Fibroblast of villous mesenchyme (primary cell): ENCODE results near the gene FLAD1. TPM values are rescaled to one million over a fixed set of nuclear protein-coding genes. Genes with fewer than 3 reads are reported as not detected.

ENCODE experiments used
- DNase-seq: peaks from one replicate; pipeline ENCODE4 v3.0.0-alpha.2; 2010; ENCODE audit warnings: low read depth
- H3K4me3 ChIP-seq: 2 replicates; pipeline ENCODE4 v1.5.1; 2011; ENCODE audit warnings: low read depth, mild to moderate bottlenecking, low read length
- small RNA-seq: library from RNA; depleted of rRNA; stranded (forward); fragments of <200 nt; gene quantifications from one replicate; pipeline ENCODE3, GENCODE V24; 2012
- total RNA-seq: library from RNA; depleted of rRNA; stranded (reverse); fragments of >200 nt; gene quantifications from 2 replicates; pipeline ENCODE4 v1.2.3, GENCODE V29; 2012
- TF ChIP-seq, protein P1 (sequence below): IDR thresholded peaks from 2 replicates; pipeline ENCODE4 v1.5.1; 2012; ENCODE audit warnings: low read depth, mild to moderate bottlenecking, low read length; ENCODE audit not compliant: insufficient read depth

FLAD1 gene
- total RNA-seq, 1 donor, result 22.9 TPM

DNA sequence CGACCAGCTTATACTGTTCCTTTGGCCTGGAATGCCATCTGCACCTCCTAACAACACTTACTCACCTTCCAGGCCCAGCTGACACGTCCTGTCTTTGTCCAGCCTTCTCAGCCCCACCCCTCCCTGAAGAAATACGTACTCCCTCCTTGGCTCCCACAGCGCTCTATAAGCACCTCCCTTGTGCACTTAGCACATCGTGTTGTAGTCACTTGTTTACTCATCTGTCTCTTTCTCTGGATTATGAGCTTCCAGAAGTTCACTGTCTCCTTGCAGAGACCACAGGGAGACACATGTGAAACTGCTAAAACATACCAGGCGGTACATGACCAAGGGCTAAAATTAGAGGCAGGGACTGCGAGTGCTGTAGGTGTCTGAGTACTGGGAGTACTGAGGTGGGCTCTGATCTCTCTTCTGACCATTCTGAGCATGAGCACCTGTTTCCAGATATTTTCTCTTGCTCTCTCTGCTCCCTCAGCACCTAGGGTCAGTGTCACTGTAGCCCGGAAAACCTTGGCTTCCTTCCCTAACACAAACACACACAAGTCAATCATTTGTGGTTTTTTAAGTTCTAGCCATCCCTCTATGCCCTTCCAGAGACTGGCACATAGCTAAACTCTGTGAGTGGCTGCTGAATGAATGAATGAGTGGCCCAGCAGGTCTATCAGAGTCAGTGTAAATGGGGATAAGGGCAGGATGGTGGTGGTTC is 55.6 kb downstream of the FLAD1 start:
- peak; percentile 61 for DNase-seq
- H3K4me3 ChIP-seq, result no peak overlapping the region
- TF ChIP-seq, protein P1, sequence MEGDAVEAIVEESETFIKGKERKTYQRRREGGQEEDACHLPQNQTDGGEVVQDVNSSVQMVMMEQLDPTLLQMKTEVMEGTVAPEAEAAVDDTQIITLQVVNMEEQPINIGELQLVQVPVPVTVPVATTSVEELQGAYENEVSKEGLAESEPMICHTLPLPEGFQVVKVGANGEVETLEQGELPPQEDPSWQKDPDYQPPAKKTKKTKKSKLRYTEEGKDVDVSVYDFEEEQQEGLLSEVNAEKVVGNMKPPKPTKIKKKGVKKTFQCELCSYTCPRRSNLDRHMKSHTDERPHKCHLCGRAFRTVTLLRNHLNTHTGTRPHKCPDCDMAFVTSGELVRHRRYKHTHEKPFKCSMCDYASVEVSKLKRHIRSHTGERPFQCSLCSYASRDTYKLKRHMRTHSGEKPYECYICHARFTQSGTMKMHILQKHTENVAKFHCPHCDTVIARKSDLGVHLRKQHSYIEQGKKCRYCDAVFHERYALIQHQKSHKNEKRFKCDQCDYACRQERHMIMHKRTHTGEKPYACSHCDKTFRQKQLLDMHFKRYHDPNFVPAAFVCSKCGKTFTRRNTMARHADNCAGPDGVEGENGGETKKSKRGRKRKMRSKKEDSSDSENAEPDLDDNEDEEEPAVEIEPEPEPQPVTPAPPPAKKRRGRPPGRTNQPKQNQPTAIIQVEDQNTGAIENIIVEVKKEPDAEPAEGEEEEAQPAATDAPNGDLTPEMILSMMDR, result no peak

DNA sequence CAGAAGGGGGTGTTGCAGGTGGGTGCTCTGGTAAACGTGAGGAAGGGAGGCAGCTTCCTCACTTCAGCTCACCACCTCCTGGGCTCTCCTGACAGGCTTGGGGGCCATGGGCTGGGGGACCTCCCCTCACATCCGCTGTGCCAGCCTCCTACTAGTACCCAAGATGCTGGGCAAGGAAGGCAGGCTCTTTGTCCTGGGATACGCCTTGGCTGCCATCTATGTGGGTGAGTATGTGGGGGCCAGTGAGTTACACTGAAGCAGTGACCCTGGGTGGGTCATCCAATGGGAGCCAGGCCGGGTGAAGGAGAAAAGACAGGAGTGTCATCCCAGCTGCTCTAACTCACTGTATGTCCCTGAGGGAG is 56.1 kb downstream of the FLAD1 start:
- no peak overlapping the region for H3K4me3 ChIP-seq
- no peak for DNase-seq
- TF ChIP-seq, protein P1, result no peak

GRCh38 chr1:155040358-155041093 is 57.4 kb downstream of the FLAD1 start:
- H3K4me3 ChIP-seq, result no peak overlapping the region
- DNase-seq, result no peak
- TF ChIP-seq, protein P1, result no peak

Small RNA genes within 50 kb of the gene (small RNA-seq; reads per million reads assigned to genes)
- not detected for gene MIR4258
- gene RF00017, result not detected

Other genes starting within 250 kb of the FLAD1 start
- not detected in 2 replicates for gene KCNN3, start 113.1 kb upstream of the FLAD1 start, total RNA-seq
- 6.4 and 8.2 TPM in 2 replicates for gene PMVK, start 46.6 kb upstream of the FLAD1 start, total RNA-seq
- 52.2 and 54.1 TPM in 2 replicates for gene PBXIP1, start 27.2 kb upstream of the FLAD1 start, total RNA-seq
- 26.7 and 28.9 TPM in 2 replicates for gene PYGO2, start 21.6 kb upstream of the FLAD1 start, total RNA-seq
- 255 and 330 TPM in 2 replicates for gene SHC1, start 12.6 kb upstream of the FLAD1 start, total RNA-seq
- 57.7 and 68.2 TPM in 2 replicates for gene CKS1B, start 8.7 kb upstream of the FLAD1 start, total RNA-seq
- 0.32 and 0.43 TPM in 2 replicates for gene LENEP, start 10.2 kb downstream of the FLAD1 start, total RNA-seq
- 15.5 and 15.8 TPM in 2 replicates for gene ZBTB7B, start 19.5 kb downstream of the FLAD1 start, total RNA-seq
- gene DCST2, start 50.4 kb downstream of the FLAD1 start, total RNA-seq, result not detected in 2 replicates
- gene DCST1, start 50.5 kb downstream of the FLAD1 start, total RNA-seq, result not detected in 2 replicates
- gene ADAM15, start 68.0 kb downstream of the FLAD1 start, total RNA-seq, result 41.2 and 49.2 TPM in 2 replicates
- gene EFNA4, start 80.4 kb downstream of the FLAD1 start, total RNA-seq, result 2.6 and 3.9 TPM in 2 replicates
- 0.32 and 0.43 TPM in 2 replicates for gene EFNA3, start 95.5 kb downstream of the FLAD1 start, total RNA-seq
- not detected in 2 replicates for gene EFNA1, start 144.5 kb downstream of the FLAD1 start, total RNA-seq
- 52.5 and 58.7 TPM in 2 replicates for gene SLC50A1, start 152.5 kb downstream of the FLAD1 start, total RNA-seq
- gene DPM3, start 157.2 kb downstream of the FLAD1 start, total RNA-seq, result 23.7 and 47.0 TPM in 2 replicates
- gene KRTCAP2, start 190.0 kb downstream of the FLAD1 start, total RNA-seq, result 65.6 and 95.3 TPM in 2 replicates
- 6.5 and 7.7 TPM in 2 replicates for gene TRIM46, start 190.5 kb downstream of the FLAD1 start, total RNA-seq
- 32.8 and 35.8 TPM in 2 replicates for gene THBS3, start 224.6 kb downstream of the FLAD1 start, total RNA-seq
- 38.0 and 45.1 TPM in 2 replicates for gene MTX1, start 225.4 kb downstream of the FLAD1 start, total RNA-seq